PC-3 (cell line): ENCODE results near the gene NLE1. TPM values are rescaled to one million over a fixed set of nuclear protein-coding genes. Genes with fewer than 3 reads are reported as not detected.

Experiments used
- ATAC-seq: fragments of 200-7000 bp; cut with Tn5 transposase; 2 replicates; pipeline ENCODE4 v1.9.1; 2020; ENCODE audit warnings: mild to moderate bottlenecking, moderate library complexity
- BruUV-seq: library from RNA; stranded (reverse); fragments of 400-500 nt; replicated peaks from 2 replicates; lab custom pipeline; 2021; lab: Mats Ljungman, UMichigan
- CTCF ChIA-PET: fragments of 300-600 bp; sonication (Branson Sonifier 250); formaldehyde crosslinking; loops from one replicate; lab custom pipeline; 2022; ENCODE audit warnings: antibody characterized with exemption; lab: Charles Lee
- POLR2A ChIA-PET: fragments of 300-600 bp; sonication (Branson Sonifier 250); formaldehyde crosslinking; loops from one replicate; lab custom pipeline; 2022; ENCODE audit warnings: antibody characterized with exemption; ENCODE audit not compliant: unreplicated experiment; lab: Charles Lee
- DNase-seq: peaks from one replicate; pipeline ENCODE4 v3.0.0-alpha.2; 2015
- H2AFZ ChIP-seq: fragments of 300-600 bp; sonication (generic); 2 replicates; pipeline ENCODE4 v1.6.0; 2016; ENCODE audit warnings: antibody characterized with exemption, low read length
- H3F3A ChIP-seq: fragments of 300-600 bp; sonication (generic); one replicate; pipeline ENCODE4 v1.6.0; 2017; ENCODE audit warnings: antibody characterized with exemption, low read length, control low read depth, mild to moderate bottlenecking; ENCODE audit not compliant: unreplicated experiment
- H3K27ac ChIP-seq: fragments of 300-600 bp; sonication (generic); 2 replicates; pipeline ENCODE4 v1.5.1; 2016; ENCODE audit warnings: mild to moderate bottlenecking, low read length
- H3K27me3 ChIP-seq: fragments of 300-600 bp; sonication (generic); 2 replicates; pipeline ENCODE4 v1.6.1; 2016; ENCODE audit warnings: low read length, mixed read lengths
- H3K36me3 ChIP-seq: fragments of 300-600 bp; sonication (generic); 2 replicates; pipeline ENCODE4 v1.6.1; 2016; ENCODE audit warnings: low read depth, mixed run types, low read length, mixed read lengths
- H3K4me1 ChIP-seq: fragments of 300-600 bp; sonication (generic); 2 replicates; pipeline ENCODE4 v1.5.1; 2016; ENCODE audit warnings: low read length; ENCODE audit not compliant: insufficient read depth
- H3K4me2 ChIP-seq: fragments of 300-600 bp; sonication (generic); 2 replicates; pipeline ENCODE4 v1.6.0; 2016; ENCODE audit warnings: low read length
- H3K4me3 ChIP-seq: fragments of 300-600 bp; sonication (generic); 2 replicates; pipeline ENCODE4 v1.5.1; 2016; ENCODE audit warnings: mild to moderate bottlenecking, low read length, mixed read lengths
- H3K79me2 ChIP-seq: fragments of 300-600 bp; sonication (generic); 2 replicates; pipeline ENCODE4 v1.6.1; 2017; ENCODE audit warnings: low read length, mixed read lengths
- H3K9ac ChIP-seq: fragments of 300-600 bp; sonication (generic); 2 replicates; pipeline ENCODE4 v1.6.0; 2016; ENCODE audit warnings: mild to moderate bottlenecking, low read length
- H3K9me2 ChIP-seq: fragments of 300-600 bp; sonication (generic); replicated peaks from 2 replicates; pipeline ENCODE4 v1.6.1; 2016; ENCODE audit warnings: mixed run types, low read length, mixed read lengths
- H3K9me3 ChIP-seq: fragments of 300-600 bp; sonication (generic); 2 replicates; pipeline ENCODE4 v1.6.1; 2016; ENCODE audit warnings: low read length, mixed read lengths
- H4K20me1 ChIP-seq: fragments of 300-600 bp; sonication (generic); 2 replicates; pipeline ENCODE4 v1.6.1; 2016; ENCODE audit warnings: low read length, mixed read lengths
- EZH2 ChIP-seq: fragments of 300-600 bp; sonication (generic); IDR thresholded peaks from one replicate; pipeline ENCODE4 v1.6.1; 2017; ENCODE audit warnings: antibody characterized with exemption, mild to moderate bottlenecking, low read length; ENCODE audit not compliant: unreplicated experiment
- EZH2phosphoT487 ChIP-seq: fragments of 300-600 bp; sonication (generic); IDR thresholded peaks from 2 replicates; pipeline ENCODE4 v1.6.1; 2018; ENCODE audit warnings: mild to moderate bottlenecking, antibody characterized with exemption, low read length, borderline replicate concordance
- intact Hi-C: fragments of 100-400 bp; cut with micrococcal nuclease; formaldehyde crosslinking; loops from 2 replicates; pipeline ENCODE4 v1.9.0; 2023
- total RNA-seq: library from RNA; depleted of rRNA; stranded (reverse); fragments of >200 nt; gene quantifications from 2 replicates; pipeline ENCODE4 v1.2.3, GENCODE V29; 2014
- TF ChIP-seq, protein P1 (sequence below): fragments of 300-600 bp; sonication (generic); conservative IDR thresholded peaks from 2 replicates; pipeline ENCODE4 v1.5.1; 2017; ENCODE audit warnings: antibody characterized with exemption, low read depth, mild to moderate bottlenecking, low read length

The NLE1 gene
- total RNA-seq, 1 experiment from 2014 or later: 18.6 TPM

DNA sequence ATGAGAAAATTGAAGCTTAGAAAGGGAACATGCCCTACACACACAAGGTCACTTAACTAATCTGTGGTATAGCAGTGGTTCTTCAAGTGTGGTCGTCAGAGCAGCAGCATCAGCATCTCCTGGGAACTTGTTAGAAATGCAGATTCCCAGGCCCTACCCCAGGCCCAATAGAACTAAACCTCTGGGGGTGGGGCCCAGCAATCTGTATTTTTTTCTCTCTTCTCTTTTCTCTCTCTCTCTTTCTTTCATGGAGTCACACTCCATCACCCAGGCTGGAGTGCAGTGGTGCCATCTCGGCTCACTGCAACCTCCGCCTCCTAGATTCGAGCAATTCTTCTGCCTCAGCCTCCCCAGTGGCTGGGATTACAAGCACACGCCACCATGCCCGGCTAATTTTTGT, 3.9 kb downstream of the NLE1 start:
- Histone ChIP-seq H3K9me3 (no peaks in the 10 kb centered on the region), H3K9me2 (no peaks in the 10 kb centered on the region), H3K4me3 (no peak overlapping the region), H3K9ac (no peak overlapping the region), H3K79me2 (peaks cover 27% of the 10 kb centered on the region), H4K20me1 (0 out of 2 replicates have a peak, but pooled peaks cover 5% of the 10 kb centered on the region), H3K4me1 (no peaks in the 10 kb centered on the region; the same call in 1 of the 2 replicates), H3K27ac (no peak overlapping the region), H3K27me3 (no peaks in the 10 kb centered on the region), H3F3A (no peaks in the 10 kb centered on the region), H3K4me2 (no peak overlapping the region), H2AFZ (no peak overlapping the region), H3K36me3 (peaks cover 33% of the 10 kb centered on the region)
- ChIA-PET POLR2A (no interaction called here), CTCF (no interaction called here)
- no peak for ATAC-seq
- intact Hi-C loops: no loop called here
- TF ChIP-seq EZH2phosphoT487 (no peak), EZH2 (no peak)
- DNase-seq: no peak
- BruUV-seq: no TSS peak

DNA sequence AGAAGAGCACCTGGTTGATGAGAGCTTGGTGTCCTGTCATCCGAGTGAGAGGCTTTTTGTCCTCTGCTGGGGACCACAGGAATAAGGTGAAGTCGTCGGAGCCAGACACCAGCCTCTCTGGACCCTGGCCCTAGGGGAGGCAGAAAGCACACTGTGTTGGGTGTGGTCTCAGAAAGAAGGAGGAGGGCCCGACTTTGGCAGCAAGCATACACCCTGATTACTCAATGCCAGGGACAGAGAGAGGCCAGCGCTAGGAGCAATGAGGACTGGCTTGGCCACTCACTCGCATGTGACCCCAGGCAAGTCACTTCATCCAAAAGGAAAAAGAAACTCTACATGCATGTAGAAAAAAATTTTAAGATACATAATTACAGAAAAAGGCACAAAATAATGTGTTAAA, 6.8 kb downstream of the NLE1 start:
- no peak for TF ChIP-seq EZH2phosphoT487
- no peak overlapping the region for H3K4me3 ChIP-seq
- H3K4me2 ChIP-seq: no peak overlapping the region
- H4K20me1 ChIP-seq: no peaks in the 10 kb centered on the region
- ATAC-seq (no peak), DNase-seq (no peak)
- POLR2A ChIA-PET: no interaction called here
- no peaks in the 10 kb centered on the region for H3F3A ChIP-seq
- no TSS peak for BruUV-seq
- intact Hi-C loops: no loop called here
- no peak overlapping the region for H3K9ac ChIP-seq
- no peak overlapping the region for H2AFZ ChIP-seq
- CTCF ChIA-PET: no interaction called here
- no peaks in the 10 kb centered on the region for H3K4me1 ChIP-seq
- no peaks in the 10 kb centered on the region for H3K9me2 ChIP-seq
- H3K27ac ChIP-seq: no peak overlapping the region
- no peaks in the 10 kb centered on the region for H3K9me3 ChIP-seq
- H3K36me3 ChIP-seq: peaks cover 38% of the 10 kb centered on the region
- peaks cover 9% of the 10 kb centered on the region for H3K79me2 ChIP-seq
- no peaks in the 10 kb centered on the region for H3K27me3 ChIP-seq

DNA sequence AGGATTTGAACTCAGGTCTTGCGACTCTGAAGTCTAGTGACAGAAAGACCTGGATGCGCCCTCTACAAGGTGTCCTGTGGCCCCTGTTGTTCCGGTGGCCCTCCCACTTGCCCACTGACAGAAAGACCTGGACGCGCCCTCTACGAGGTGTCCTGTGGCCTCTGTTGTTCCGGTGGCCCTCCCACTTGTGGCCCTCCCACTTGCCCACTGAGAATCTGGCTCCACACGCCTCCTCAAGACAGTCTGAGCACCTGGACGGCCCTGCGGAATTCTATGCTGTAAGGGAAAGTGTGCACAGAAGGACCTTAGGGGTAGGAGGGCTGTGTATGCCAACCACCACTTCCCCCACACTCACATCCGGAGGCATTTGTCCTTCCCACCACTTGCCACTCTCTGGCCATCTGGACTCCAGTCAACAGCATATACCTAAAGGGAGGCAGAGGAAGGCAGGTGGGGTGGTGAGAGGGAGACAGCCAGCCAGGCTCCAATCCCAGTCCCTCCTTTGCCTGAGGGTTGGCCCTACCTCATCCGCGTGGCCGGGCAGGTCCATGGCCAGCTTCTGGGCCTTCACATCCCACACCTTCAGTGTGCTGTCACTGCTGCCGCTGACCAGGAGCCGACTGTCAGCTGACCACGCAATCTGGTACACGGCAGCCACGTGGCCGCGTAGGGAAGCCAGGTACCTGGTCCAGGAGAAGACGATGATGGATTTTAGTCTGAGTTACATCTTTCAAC, 9.1 kb downstream of the NLE1 start:
- intact Hi-C loops: no loop called here
- no TSS peak for BruUV-seq
- Histone ChIP-seq H3K36me3 (peaks cover 24% of the 10 kb centered on the region), H3K27ac (no peak overlapping the region), H3K9me3 (no peaks in the 10 kb centered on the region), H3F3A (no peaks in the 10 kb centered on the region), H3K4me3 (no peak overlapping the region), H3K27me3 (no peaks in the 10 kb centered on the region), H3K4me2 (no peak overlapping the region), H3K79me2 (no peaks in the 10 kb centered on the region), H4K20me1 (no peaks in the 10 kb centered on the region), H3K9ac (no peak overlapping the region), H3K9me2 (no peaks in the 10 kb centered on the region), H3K4me1 (no peaks in the 10 kb centered on the region), H2AFZ (no peak overlapping the region)
- CTCF ChIA-PET: no interaction called here
- TF ChIP-seq, protein P1, sequence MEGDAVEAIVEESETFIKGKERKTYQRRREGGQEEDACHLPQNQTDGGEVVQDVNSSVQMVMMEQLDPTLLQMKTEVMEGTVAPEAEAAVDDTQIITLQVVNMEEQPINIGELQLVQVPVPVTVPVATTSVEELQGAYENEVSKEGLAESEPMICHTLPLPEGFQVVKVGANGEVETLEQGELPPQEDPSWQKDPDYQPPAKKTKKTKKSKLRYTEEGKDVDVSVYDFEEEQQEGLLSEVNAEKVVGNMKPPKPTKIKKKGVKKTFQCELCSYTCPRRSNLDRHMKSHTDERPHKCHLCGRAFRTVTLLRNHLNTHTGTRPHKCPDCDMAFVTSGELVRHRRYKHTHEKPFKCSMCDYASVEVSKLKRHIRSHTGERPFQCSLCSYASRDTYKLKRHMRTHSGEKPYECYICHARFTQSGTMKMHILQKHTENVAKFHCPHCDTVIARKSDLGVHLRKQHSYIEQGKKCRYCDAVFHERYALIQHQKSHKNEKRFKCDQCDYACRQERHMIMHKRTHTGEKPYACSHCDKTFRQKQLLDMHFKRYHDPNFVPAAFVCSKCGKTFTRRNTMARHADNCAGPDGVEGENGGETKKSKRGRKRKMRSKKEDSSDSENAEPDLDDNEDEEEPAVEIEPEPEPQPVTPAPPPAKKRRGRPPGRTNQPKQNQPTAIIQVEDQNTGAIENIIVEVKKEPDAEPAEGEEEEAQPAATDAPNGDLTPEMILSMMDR: no peak
- TF ChIP-seq EZH2: no peak
- no peak for TF ChIP-seq EZH2phosphoT487
- no peak for DNase-seq
- POLR2A ChIA-PET: no interaction called here
- ATAC-seq: no peak
